Activated CD4-positive, alpha-beta T cell treated with anti-CD3 and anti-CD28 coated beads, Interleukin-2, amount 10 ng/mL, durations not matched to agents 24 days and 14 days (primary cell): ENCODE measurements around the gene FGF4. TPM values are rescaled to one million over a fixed set of nuclear protein-coding genes. Genes with fewer than 3 reads are reported as not detected.

Source experiments
- DNase-seq: peaks from one replicate; pipeline ENCODE4 v3.0.0; 2022
- H3K27ac Mint-ChIP-seq: one replicate; pipeline ENCODE4 v1.8.0; 2022; ENCODE audit warnings: mild to moderate bottlenecking, mixed read lengths
- H3K27me3 Mint-ChIP-seq: one replicate; pipeline ENCODE4 v1.8.0; 2022; ENCODE audit warnings: mixed read lengths
- H3K36me3 Mint-ChIP-seq: one replicate; pipeline ENCODE4 v1.8.0; 2022; ENCODE audit warnings: low read depth, mild to moderate bottlenecking, mixed read lengths
- H3K4me1 Mint-ChIP-seq: one replicate; pipeline ENCODE4 v1.8.0; 2021; ENCODE audit warnings: mixed read lengths
- H3K4me3 Mint-ChIP-seq: one replicate; pipeline ENCODE4 v1.8.0; 2022; ENCODE audit warnings: mild to moderate bottlenecking, moderate library complexity, mixed read lengths
- H3K9me3 Mint-ChIP-seq: one replicate; pipeline ENCODE4 v1.8.0; 2021; ENCODE audit warnings: mixed read lengths
- intact Hi-C: fragments of 100-400 bp; cut with micrococcal nuclease; formaldehyde crosslinking; loops from one replicate; pipeline ENCODE4 v1.15.1; 2023
- total RNA-seq: library from RNA; stranded (reverse); gene quantifications from 2 replicates; pipeline ENCODE4 v1.2.3, GENCODE V29; 2022

FGF4 gene
- total RNA-seq, 1 donor from 2014 or later = not detected

DNA sequence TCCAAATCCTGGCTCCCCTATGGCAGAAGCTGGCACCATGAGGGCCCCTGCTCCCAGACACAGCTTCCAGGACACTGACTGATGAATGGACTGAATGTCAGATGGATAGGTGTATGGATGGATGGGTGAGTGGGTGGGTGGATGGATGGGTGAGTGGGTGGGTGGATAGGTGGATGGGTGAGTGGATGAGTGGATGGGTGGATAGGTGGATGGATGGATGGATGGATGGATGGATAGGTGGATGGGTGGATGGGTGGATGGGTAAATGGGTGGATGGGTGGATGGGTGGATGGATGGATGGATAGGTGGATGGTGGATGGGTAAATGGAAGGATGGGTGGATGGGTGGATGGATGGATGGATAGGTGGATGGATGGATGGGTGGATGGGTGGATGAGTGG, 39.8 kb upstream of the FGF4 start:
- H3K4me3 Mint-ChIP-seq = no peak overlapping the region
- H3K9me3 Mint-ChIP-seq = no peaks in the 10 kb centered on the region
- no peak overlapping the region for H3K27ac Mint-ChIP-seq
- intact Hi-C loops = loop anchor here (5.0 kb wide), 2 partner anchors 113 to 178 kb away; partner anchors contain the start of gene FGF19
- H3K27me3 Mint-ChIP-seq = peaks cover 19% of the 10 kb centered on the region
- H3K4me1 Mint-ChIP-seq = peaks cover 2% of the 10 kb centered on the region
- DNase-seq = no peak
- H3K36me3 Mint-ChIP-seq = no peaks in the 10 kb centered on the region

DNA sequence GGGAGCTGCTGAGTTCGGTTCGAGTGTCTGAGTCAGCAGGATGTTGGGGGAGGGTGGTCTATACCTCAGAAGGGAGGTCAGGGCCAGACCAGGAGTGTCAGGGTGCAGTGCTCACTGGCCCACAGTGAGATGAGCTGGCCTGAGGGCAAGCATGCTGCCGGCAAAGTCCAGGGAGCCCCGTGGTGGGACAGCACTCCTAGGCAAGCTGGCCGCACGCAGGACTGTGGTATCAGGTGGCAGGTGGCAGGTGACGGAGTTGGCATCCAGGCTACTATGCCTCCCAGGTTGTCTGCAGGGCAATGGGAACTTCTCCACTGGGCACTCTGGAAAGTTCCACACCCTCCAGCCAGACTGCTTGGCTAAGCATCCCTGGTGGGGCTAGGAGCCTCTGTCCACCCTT, 39.3 kb upstream of the FGF4 start:
- H3K27ac Mint-ChIP-seq = no peak overlapping the region
- peaks cover 2% of the 10 kb centered on the region for H3K4me1 Mint-ChIP-seq
- no peak overlapping the region for H3K4me3 Mint-ChIP-seq
- no peak for DNase-seq
- H3K36me3 Mint-ChIP-seq = no peaks in the 10 kb centered on the region
- no peaks in the 10 kb centered on the region for H3K9me3 Mint-ChIP-seq
- peaks cover 18% of the 10 kb centered on the region for H3K27me3 Mint-ChIP-seq
- intact Hi-C loops = no loop called here

DNA sequence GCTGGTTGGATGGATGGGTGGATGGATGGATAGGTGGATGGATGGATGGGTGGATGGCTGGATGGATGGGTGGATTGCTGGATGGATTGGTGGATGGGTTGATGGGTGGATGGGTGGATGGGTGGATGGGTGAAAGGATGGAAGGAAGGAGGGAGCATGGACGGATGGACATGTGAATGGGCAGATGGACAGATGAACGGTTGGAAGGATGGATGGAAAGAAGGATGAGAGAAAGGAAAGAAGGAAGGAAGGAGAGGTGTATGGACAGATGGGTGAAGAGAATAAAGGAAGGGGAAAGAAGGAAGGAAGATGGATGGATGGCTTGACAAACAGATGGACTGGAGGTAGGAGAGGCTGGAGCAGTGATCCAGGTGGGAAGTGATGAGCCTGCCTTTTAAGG, 38.7 kb upstream of the FGF4 start:
- H3K9me3 Mint-ChIP-seq = no peaks in the 10 kb centered on the region
- no peak for DNase-seq
- H3K27me3 Mint-ChIP-seq = peaks cover 17% of the 10 kb centered on the region
- intact Hi-C loops = no loop called here
- H3K27ac Mint-ChIP-seq = no peak overlapping the region
- no peaks in the 10 kb centered on the region for H3K36me3 Mint-ChIP-seq
- peaks cover 2% of the 10 kb centered on the region for H3K4me1 Mint-ChIP-seq
- no peak overlapping the region for H3K4me3 Mint-ChIP-seq

DNA sequence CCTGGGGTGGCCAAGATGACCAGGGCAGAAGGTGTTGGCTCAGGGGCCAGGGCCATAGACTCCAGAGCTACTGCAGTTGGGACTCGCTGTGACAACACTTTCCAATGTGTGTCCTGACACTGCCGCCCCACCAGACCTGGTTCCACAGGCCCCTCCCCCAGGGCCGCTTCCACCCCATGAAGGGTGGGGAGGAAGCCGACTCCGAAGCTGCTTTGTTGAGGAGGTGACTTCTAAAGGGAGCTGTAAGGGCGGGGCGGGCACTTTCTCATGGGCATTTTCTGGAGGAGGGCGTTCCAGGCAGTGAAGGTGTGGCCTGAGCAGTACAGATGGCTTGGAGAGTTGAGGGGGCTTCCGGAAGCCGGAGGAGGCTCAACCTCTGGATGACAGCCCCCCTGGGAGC, 37.8 kb upstream of the FGF4 start:
- no peaks in the 10 kb centered on the region for H3K36me3 Mint-ChIP-seq
- no peak for DNase-seq
- no peak overlapping the region for H3K4me3 Mint-ChIP-seq
- peaks cover 2% of the 10 kb centered on the region for H3K4me1 Mint-ChIP-seq
- no peaks in the 10 kb centered on the region for H3K9me3 Mint-ChIP-seq
- no peak overlapping the region for H3K27ac Mint-ChIP-seq
- H3K27me3 Mint-ChIP-seq = peaks cover 17% of the 10 kb centered on the region
- intact Hi-C loops = no loop called here

DNA sequence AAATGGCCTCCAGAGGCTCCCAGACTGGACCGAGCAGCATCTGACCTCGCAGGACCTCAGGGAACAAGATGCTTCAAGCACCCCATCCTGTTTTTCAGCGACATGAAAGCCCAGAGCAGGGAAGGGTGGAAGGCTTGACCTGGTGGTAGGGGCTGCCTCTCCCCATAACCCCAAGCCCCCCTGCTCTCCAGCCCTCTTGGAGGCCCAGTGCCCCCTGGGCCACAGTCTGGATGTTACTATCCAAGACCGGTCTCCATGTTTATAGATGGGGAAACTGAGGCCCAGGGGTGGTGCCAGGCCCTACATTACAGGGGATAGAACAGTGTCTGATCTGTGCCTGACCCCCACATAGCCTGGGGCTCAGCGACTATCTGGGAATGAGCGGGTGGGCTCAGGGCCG, 37.1 kb upstream of the FGF4 start:
- DNase-seq = no peak

DNA sequence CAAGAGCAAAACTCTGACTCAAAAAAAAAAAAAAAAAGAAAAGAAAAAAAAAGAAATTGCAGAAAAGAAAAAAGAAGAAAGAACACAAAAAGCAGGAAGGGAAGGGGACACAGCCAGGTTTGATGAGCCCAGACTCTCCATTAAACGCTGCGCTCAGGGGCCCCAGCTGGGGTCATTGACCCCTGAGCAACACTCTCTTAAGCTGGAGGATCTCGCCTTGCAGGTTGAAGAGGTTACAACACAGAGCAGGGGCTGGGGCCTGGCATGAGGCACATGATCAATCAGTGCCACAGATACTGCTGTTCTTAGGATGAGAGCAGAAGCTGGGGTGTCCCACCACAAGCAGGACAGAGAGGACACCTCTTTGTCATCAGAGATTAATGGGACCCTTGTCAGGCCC, 36.3 kb upstream of the FGF4 start:
- peaks cover 12% of the 10 kb centered on the region for H3K27me3 Mint-ChIP-seq
- H3K36me3 Mint-ChIP-seq = no peaks in the 10 kb centered on the region
- intact Hi-C loops = no loop called here
- H3K27ac Mint-ChIP-seq = no peak overlapping the region
- H3K4me3 Mint-ChIP-seq = no peak overlapping the region
- DNase-seq = no peak
- H3K4me1 Mint-ChIP-seq = peaks cover 2% of the 10 kb centered on the region
- H3K9me3 Mint-ChIP-seq = no peaks in the 10 kb centered on the region

More for the DNA sequence above, 37.1 kb upstream of the FGF4 start:
- Mint-ChIP-seq H3K4me3 (no peak overlapping the region), H3K4me1 (peaks cover 2% of the 10 kb centered on the region), H3K27me3 (peaks cover 17% of the 10 kb centered on the region), H3K27ac (no peak overlapping the region), H3K36me3 (no peaks in the 10 kb centered on the region), H3K9me3 (no peaks in the 10 kb centered on the region)
- intact Hi-C loops = no loop called here

DNA sequence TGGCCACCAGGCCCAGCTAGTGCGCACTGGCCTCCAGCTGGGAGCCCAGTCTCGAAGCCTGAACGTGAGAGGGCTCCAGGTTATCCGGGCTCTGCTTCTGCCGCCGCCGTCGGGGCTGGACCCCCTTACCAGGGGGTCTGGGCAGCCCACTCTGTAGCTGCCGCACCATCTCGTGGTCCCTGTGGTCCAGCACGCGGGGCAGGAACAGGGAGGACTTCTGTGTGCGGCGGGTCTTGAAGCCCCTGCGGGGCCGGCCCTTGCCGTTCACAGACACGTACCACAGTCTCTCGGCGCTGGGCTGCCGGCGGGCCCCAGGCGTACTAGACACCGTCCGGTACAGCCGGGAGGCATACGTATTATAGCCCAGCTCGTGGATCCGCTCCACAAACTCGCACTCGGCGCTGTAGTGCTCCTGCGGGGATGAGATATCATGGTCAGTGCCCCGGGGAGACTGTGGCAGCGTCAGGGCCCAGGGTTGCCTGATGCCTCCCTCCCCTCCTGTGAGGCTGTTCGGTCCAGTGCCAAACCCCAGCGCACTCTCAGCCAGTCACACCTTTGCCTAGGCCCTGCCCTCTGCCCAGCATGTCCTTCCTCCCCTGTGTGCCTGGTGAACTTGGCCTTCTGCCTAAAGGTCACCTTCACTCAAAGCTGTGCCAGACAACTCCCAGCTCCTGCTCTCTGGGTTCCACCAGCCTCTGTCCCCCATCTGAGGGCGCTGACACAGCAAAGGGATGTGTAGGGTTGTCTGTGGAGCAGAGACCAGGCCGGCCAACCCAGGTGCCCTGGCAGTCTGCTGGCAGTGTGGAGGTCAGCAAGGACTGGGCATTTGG, 35.4 kb upstream of the FGF4 start:
- Mint-ChIP-seq H3K4me1 (peaks cover 2% of the 10 kb centered on the region), H3K36me3 (no peaks in the 10 kb centered on the region), H3K4me3 (no peak overlapping the region), H3K27ac (no peak overlapping the region), H3K27me3 (peaks cover 8% of the 10 kb centered on the region), H3K9me3 (no peaks in the 10 kb centered on the region)
- DNase-seq = no peak
- intact Hi-C loops = no loop called here

DNA sequence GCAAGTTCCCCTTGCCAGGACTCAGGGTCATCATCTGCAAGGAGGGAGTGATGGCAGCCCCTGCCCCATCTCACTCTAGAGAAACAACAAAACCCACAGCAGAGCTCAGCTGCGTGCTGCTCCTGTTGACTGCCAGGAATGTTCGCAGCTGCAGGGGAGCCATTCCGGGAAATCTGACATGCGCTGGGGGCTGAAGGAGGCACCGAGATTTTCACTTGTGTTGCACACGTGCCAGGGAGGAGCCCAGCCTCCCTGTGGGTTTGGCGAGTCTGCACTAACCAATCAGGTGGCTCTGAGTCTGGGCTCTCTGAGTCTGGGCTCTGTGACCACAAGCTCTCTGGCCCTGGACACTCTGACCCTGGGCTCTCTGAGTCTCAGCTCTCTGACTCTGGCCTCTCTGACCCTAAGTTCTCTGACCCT, 33.5 kb upstream of the FGF4 start:
- Mint-ChIP-seq H3K27me3 (peaks cover 3% of the 10 kb centered on the region), H3K36me3 (no peaks in the 10 kb centered on the region), H3K4me3 (no peak overlapping the region), H3K9me3 (no peaks in the 10 kb centered on the region), H3K27ac (no peak overlapping the region), H3K4me1 (no peaks in the 10 kb centered on the region)
- intact Hi-C loops = no loop called here
- no peak for DNase-seq

DNA sequence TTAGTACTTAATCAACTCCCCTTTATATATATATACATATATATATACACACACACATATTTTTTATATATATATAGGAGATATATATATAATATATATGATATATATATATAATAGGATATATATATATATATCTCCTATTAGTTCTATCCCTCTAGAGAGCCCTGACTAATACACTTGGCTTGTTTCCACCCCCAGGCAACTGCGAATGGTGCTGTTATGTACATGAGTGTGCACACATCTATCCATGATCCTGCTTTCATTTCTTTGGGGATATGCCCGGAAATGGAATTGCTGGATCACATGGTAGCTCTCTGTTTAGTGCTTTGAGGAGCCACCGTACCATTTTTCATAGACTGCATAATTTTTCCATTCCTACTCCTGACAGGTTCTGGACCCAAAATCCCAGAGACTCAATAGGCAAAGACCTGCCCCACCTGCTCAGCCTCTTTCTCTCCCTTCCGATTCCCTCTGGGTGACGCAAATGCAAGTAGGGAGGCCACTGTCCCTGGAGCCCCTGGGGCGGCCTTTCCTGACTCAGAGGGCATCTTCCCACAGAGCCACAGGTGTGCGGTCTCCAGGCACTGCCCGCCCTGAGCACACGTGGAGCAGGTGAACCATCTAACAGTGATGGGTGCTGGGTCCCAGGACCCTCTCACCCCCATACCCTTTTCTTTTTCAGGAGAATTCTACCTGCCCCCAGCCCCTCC, 32.1 kb upstream of the FGF4 start:
- Mint-ChIP-seq H3K4me1 (no peaks in the 10 kb centered on the region), H3K4me3 (no peak overlapping the region), H3K9me3 (no peaks in the 10 kb centered on the region), H3K27me3 (peaks cover 3% of the 10 kb centered on the region), H3K27ac (no peak overlapping the region), H3K36me3 (no peaks in the 10 kb centered on the region)
- intact Hi-C loops = no loop called here
- no peak for DNase-seq

DNA sequence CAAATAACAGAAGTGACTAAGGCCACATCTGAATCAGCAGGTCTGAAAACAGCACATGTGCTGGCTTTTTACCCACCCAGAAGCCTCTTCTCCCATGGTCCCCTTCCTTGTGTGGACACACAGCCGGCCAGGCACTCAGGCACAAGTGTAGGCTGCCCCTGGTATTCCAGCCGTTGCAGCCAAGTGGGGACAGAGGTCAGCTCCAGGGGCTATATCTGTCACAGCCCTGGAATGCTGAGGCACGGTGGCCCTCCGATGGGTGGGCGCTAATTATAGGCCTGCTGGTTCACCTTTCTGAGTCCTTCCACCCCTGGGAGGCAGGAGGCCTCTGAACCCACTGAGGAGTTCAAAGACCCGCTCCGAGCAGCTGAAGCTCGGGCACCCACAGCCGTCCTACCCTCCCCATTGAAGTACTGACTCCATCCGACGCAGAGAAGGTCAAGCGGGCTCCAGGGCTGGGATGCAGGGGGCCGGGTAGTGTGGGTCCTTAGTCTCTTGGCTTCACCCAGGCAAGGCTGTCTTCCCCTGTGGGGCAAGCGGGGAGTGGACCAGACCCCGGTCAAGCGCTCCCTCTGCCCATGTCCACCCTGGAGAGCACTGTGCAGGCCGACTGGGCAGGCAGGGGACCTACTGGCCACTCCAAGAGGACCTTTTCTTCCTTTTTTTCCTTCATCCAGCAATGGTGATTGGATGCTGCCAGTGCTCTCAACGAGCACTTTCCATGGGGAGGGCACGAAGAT, 29.8 kb upstream of the FGF4 start:
- no peaks in the 10 kb centered on the region for H3K9me3 Mint-ChIP-seq
- H3K36me3 Mint-ChIP-seq = no peaks in the 10 kb centered on the region
- H3K4me3 Mint-ChIP-seq = no peak overlapping the region
- no peak overlapping the region for H3K27ac Mint-ChIP-seq
- DNase-seq = no peak
- intact Hi-C loops = loop anchor here (5.0 kb wide), 1 partner anchor 118 kb away; no protein-coding TSS in a partner anchor
- H3K27me3 Mint-ChIP-seq = peaks cover 3% of the 10 kb centered on the region
- H3K4me1 Mint-ChIP-seq = no peaks in the 10 kb centered on the region

DNA sequence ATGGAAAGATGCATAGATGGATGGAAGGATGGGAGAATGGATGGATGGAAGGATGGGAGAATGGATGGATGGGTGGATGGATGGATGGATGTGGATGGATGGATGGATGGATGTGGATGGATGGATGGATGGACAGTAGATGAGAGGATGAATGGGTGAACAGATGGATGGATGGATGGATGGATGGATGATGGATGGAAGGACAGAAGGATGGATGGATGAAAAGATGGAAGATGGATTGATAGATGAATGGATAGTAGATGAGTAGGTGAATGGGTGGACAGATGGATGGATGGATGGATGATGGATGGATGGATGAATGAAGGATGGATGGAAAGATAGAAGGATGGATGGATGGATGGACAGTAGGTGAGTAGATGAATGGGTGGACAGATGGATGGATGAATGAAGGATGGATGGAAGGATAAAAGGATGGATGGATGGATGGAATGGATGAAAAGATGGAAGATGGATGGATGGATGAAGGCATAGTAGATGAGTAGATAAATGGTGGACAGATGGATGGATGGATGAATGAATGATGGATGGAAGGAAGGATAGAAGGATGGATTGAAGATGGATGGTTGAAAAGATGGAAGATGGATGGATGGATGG, 28.6 kb upstream of the FGF4 start:
- DNase-seq = no peak
- H3K27me3 Mint-ChIP-seq = no peaks in the 10 kb centered on the region
- no peaks in the 10 kb centered on the region for H3K9me3 Mint-ChIP-seq
- H3K27ac Mint-ChIP-seq = no peak overlapping the region
- no peaks in the 10 kb centered on the region for H3K36me3 Mint-ChIP-seq
- intact Hi-C loops = loop anchor here (5.0 kb wide), 1 partner anchor 116 kb away; no protein-coding TSS in a partner anchor
- no peaks in the 10 kb centered on the region for H3K4me1 Mint-ChIP-seq
- no peak overlapping the region for H3K4me3 Mint-ChIP-seq

DNA sequence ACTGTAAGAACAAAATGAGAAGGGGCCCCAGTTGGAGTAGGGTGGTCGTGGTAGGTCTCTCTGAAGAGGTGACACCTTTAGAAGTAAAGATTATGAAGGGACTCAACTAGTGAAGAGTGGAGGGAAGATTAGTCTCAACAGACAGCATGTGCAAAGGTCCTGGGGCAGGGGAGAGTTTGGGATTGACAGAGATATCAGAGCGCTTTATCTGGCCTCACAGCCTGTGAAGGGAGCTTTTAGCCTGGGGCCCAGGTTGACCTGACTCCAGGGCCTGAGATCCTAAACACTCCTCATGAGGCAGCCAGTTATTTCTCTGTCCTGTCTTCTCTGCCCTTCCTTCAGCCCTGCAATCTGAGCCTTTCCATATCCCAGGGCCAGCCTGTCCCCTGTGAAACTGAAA, 27.9 kb upstream of the FGF4 start:
- Mint-ChIP-seq H3K4me1 (no peaks in the 10 kb centered on the region), H3K27ac (no peak overlapping the region), H3K36me3 (no peaks in the 10 kb centered on the region), H3K9me3 (no peaks in the 10 kb centered on the region), H3K4me3 (no peak overlapping the region), H3K27me3 (no peaks in the 10 kb centered on the region)
- intact Hi-C loops = loop anchor here (5.0 kb wide), 1 partner anchor 116 kb away; no protein-coding TSS in a partner anchor
- DNase-seq = no peak

DNA sequence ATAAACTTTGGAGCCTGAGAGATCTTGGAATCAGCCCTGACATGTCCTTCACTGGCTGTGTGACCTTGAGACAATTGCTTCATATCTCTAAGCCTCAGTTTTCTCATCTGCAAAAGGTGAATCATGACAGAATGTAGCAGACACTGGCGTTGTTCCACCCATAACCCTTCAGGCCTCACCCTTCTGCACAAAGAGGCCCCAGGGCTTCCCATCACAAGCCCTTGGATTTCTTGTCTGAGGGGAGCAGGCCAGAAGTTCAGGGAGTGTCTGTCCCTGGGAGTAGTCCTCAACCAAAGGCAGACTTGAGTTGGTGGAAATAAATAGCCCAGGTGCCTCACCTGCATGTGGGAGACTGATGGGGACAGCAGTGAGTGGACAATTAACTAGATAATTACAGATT, 27.4 kb upstream of the FGF4 start:
- intact Hi-C loops = loop anchor here (5.0 kb wide), 1 partner anchor 115 kb away; no protein-coding TSS in a partner anchor
- Mint-ChIP-seq H3K4me1 (no peaks in the 10 kb centered on the region), H3K27me3 (no peaks in the 10 kb centered on the region), H3K27ac (no peak overlapping the region), H3K36me3 (no peaks in the 10 kb centered on the region), H3K9me3 (no peaks in the 10 kb centered on the region), H3K4me3 (no peak overlapping the region)
- no peak for DNase-seq
